Activated naive CD4-positive, alpha-beta T cell treated with anti-CD3 and anti-CD28 coated beads for 36 hours (primary cell): ENCODE results near the gene GPATCH4. TPM values are rescaled to one million over a fixed set of nuclear protein-coding genes. Genes with fewer than 3 reads are reported as not detected.
A peak's percentile ranks its signal among the peaks of the same experiment; 100 is the strongest.
"Not testable (repeated sequence)": the region's sequence is repeated elsewhere in the genome, so short reads cannot be mapped to it uniquely, and the experiment has no call there.

Experiments
- CTCF ChIA-PET: fragments of 350-600 bp; sonication (Branson Sonifier 250); formaldehyde crosslinking; loops from one replicate; lab custom pipeline; 2021; ENCODE audit warnings: antibody characterized with exemption; lab: Charles Lee
- DNase-seq: peaks from one replicate; pipeline ENCODE4 v3.0.0-alpha.2; 2020
- H3K27ac Mint-ChIP-seq: one replicate; pipeline ENCODE4 v1.8.0; 2021; ENCODE audit warnings: mild to moderate bottlenecking, mixed read lengths
- H3K27me3 Mint-ChIP-seq: one replicate; pipeline ENCODE4 v1.8.0; 2021; ENCODE audit warnings: low read depth, mixed read lengths
- H3K36me3 Mint-ChIP-seq: one replicate; pipeline ENCODE4 v1.8.0; 2021; ENCODE audit warnings: low read depth, mixed read lengths
- H3K4me1 Mint-ChIP-seq: one replicate; pipeline ENCODE4 v1.8.0; 2021; ENCODE audit warnings: low read depth, mixed read lengths
- H3K4me3 Mint-ChIP-seq: one replicate; pipeline ENCODE4 v1.8.0; 2021; ENCODE audit warnings: mild to moderate bottlenecking, moderate library complexity, mixed read lengths
- H3K9me3 Mint-ChIP-seq: one replicate; pipeline ENCODE4 v1.8.0; 2021; ENCODE audit warnings: mixed read lengths
- intact Hi-C: fragments of 100-400 bp; cut with micrococcal nuclease; formaldehyde crosslinking; loops from one replicate; pipeline ENCODE4 v1.15.1; 2023
- total RNA-seq, 2 experiments: library from RNA; stranded (reverse); gene quantifications; one replicate each; pipeline ENCODE4 v1.2.3, GENCODE V29; 2021

Gene GPATCH4
- total RNA-seq, 2 experiments from 2014 or later: 37.5 to 38.3 TPM

DNA sequence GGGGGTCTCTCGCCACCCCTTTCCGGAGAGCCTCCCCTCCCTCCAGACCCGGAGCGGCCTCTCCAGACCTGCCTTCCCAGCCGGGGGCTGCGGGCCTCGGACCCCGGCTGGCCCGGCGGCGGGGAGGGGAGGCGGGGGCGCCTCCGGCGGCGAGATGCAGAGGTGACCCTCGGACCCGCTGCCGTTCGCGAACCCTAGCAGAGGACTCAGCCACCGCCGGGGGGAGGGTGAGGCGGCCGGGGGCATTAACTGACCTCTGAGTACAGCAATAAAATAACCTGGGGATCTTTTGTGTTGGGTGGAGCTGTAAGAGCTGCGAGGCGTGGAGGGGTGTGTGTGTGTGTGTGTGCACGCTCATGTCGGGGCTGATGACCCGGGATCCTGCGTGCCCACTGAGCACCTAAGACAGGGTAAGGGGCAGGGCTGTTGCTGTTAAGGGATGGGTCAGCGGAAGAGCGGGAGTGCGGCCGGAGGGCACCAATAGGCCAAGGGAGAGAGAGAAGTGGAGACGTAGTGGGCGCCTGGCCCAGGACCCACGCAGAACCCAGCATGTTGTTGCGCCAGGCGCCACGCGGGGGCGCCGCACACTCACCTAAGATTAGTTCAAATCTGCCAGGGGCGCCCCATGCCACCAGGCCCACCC, 24.3 kb upstream of the GPATCH4 start:
- CTCF ChIA-PET: interaction anchor here (0.6 to 9.0 kb wide), 15 partner anchors 11 to 180 kb away, joined by 3 to 168 read pairs (median 10); partner anchors contain the start of genes BCAN, CRABP2, ISG20L2 and METTL25B
- peak; percentile 65 for DNase-seq
- peaks cover 40% of the 10 kb centered on the region for H3K27me3 Mint-ChIP-seq
- peaks cover 7% of the 10 kb centered on the region for H3K4me1 Mint-ChIP-seq
- H3K27ac Mint-ChIP-seq: no peak overlapping the region
- no peaks in the 10 kb centered on the region for H3K9me3 Mint-ChIP-seq
- H3K36me3 Mint-ChIP-seq: no peaks in the 10 kb centered on the region
- peak overlapping the region; percentile 36 for H3K4me3 Mint-ChIP-seq
- intact Hi-C loops: loop anchor here (1.0 to 2.0 kb wide), 4 partner anchors 15 to 81 kb away; no protein-coding TSS in a partner anchor

DNA sequence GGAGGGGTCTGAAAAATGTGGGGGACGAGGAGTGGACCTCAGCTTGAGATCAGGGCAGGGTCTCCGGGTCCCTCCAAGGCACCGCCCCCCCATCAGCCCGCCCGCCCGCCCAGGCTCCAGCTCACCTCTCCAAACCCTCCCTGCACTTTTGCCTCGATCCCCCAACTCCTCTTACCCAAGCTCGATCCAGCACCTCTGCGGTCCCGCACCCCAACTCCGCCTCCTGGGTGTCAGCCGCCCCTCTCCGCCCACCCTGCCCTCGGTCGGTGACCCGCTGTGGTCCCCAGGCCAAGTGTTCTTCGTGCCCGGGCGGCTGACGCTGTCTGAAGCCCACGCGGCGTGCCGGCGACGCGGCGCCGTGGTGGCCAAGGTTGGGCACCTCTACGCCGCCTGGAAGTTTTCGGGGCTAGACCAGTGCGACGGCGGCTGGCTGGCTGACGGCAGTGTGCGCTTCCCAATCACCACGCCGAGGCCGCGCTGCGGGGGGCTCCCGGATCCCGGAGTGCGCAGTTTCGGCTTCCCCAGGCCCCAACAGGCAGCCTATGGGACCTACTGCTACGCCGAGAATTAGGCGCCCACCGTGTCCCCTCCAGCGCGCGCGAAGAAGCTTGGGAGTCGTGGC, 23.6 kb upstream of the GPATCH4 start:
- CTCF ChIA-PET: interaction anchor here (0.6 to 9.0 kb wide), 20 partner anchors 10 to 239 kb away, joined by 3 to 168 read pairs (median 8); partner anchors contain the start of genes BCAN, CRABP2, ISG20L2 and METTL25B
- Mint-ChIP-seq H3K36me3 (no peaks in the 10 kb centered on the region), H3K9me3 (no peaks in the 10 kb centered on the region), H3K4me1 (peaks cover 7% of the 10 kb centered on the region), H3K27me3 (peaks cover 44% of the 10 kb centered on the region), H3K4me3 (peak overlapping the region; percentile 50), H3K27ac (no peak overlapping the region)
- no peak for DNase-seq
- intact Hi-C loops: no loop called here

DNA sequence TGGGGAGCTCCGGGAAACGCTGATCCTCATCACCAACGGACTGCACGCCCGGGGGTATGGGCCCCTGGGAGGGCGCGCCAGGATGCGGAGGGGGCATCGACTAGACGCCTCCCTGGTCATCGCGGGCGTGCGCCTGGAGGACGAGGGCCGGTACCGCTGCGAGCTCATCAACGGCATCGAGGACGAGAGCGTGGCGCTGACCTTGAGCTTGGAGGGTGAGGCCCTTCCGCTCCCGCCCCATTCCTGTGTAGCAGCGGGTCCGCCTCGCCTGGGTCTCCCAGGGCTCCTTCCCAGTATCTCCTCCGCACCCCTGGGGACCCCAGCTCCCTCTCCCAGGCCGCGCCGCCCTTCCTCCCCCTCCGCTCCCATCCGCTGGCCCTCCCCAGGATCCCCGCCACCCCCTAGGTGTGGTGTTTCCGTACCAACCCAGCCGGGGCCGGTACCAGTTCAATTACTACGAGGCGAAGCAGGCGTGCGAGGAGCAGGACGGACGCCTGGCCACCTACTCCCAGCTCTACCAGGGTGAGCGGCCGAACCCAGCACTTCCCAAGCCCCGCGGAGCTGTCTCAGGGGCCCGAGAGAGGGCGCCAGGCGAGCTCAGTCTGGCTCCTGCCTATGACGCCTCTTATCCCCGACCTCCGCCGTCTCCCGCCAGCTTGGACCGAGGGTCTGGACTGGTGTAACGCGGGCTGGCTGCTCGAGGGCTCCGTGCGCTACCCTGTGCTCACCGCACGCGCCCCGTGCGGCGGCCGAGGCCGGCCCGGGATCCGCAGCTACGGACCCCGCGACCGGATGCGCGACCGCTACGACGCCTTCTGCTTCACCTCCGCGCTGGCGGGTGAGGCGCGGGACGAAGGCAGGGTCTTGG, 22.9 kb upstream of the GPATCH4 start:
- Mint-ChIP-seq H3K4me1 (peaks cover 7% of the 10 kb centered on the region), H3K27ac (no peak overlapping the region), H3K36me3 (no peaks in the 10 kb centered on the region), H3K4me3 (peak overlapping the region; percentile 50), H3K9me3 (no peaks in the 10 kb centered on the region), H3K27me3 (peaks cover 51% of the 10 kb centered on the region)
- CTCF ChIA-PET: interaction anchor here (0.9 to 9.0 kb wide), 21 partner anchors 10 to 278 kb away, joined by 3 to 168 read pairs (median 8); partner anchors contain the start of genes BCAN, CRABP2, ISG20L2 and METTL25B
- peak; percentile 59 for DNase-seq
- intact Hi-C loops: no loop called here

DNA sequence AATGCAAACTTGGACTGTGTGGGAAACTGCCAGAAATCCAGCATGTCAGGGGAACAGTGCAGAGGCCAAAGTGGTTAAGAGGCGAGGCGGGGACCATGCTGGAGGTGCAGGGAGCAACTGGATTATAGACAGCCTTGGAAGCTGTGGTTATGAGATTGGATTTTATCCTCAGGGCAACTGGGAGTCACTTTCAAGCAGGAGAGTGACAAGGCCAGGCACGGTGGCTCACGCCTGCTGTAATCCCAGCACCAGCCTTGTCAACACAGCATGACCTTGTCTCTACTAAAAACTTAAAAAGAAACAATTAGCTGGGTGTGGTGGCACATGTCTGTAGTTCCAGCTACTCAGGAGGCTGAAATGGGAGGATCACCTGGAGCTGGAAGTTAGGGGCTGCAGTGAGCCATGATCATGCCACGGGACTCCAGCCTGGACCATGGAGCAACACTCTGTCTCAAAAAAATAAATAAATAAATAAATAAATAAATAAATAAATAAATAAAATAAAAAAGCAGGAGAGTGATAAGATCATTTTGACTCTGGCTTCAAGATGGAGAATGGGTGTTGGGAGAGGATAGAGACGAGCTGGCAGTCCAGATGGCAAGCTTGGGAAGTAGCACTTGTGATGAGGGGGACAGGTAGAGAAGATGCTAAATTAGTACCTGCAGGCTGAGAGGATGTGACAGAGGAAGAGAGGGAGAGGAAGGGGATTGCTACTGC, 21.5 kb upstream of the GPATCH4 start:
- intact Hi-C loops: no loop called here
- no peaks in the 10 kb centered on the region for H3K9me3 Mint-ChIP-seq
- CTCF ChIA-PET: interaction anchor here (0.6 to 9.0 kb wide), 9 partner anchors 11 to 104 kb away, joined by 3 to 168 read pairs (median 12); partner anchors contain the start of genes BCAN, CRABP2, ISG20L2 and METTL25B

DNA sequence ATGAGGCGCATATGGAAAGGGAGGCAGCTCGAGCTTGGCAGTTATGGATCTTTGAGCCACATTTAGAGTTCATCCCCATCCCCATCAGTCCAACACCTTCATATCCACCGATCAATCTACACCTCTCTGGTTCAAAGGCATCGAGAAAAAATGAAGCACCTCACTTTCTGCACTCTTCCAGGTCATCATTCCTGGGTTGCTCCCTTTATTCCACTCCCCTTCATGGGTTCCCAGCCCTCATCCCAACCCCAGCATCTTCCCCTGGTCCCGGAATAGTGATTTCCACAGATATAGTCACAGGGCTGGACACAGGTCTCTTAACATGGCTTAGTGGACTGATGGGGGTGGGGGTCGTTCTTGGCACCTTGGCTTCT, 18.3 kb upstream of the GPATCH4 start:
- H3K9me3 Mint-ChIP-seq: no peaks in the 10 kb centered on the region
- DNase-seq: no peak
- H3K27ac Mint-ChIP-seq: no peak overlapping the region
- H3K27me3 Mint-ChIP-seq: peaks cover 43% of the 10 kb centered on the region
- no peak overlapping the region for H3K4me3 Mint-ChIP-seq
- intact Hi-C loops: no loop called here
- H3K36me3 Mint-ChIP-seq: no peaks in the 10 kb centered on the region
- CTCF ChIA-PET: interaction anchor here (0.6 to 4.7 kb wide), 6 partner anchors 34 to 1260 kb away, joined by 3 to 21 read pairs (median 6); partner anchors contain the start of gene CRABP2
- peaks cover 2% of the 10 kb centered on the region for H3K4me1 Mint-ChIP-seq

More for the DNA sequence above, 21.5 kb upstream of the GPATCH4 start:
- Mint-ChIP-seq H3K36me3 (no peaks in the 10 kb centered on the region), H3K4me3 (no peak overlapping the region), H3K4me1 (peaks cover 7% of the 10 kb centered on the region), H3K27ac (no peak overlapping the region), H3K27me3 (peaks cover 53% of the 10 kb centered on the region)
- DNase-seq: no peak

DNA sequence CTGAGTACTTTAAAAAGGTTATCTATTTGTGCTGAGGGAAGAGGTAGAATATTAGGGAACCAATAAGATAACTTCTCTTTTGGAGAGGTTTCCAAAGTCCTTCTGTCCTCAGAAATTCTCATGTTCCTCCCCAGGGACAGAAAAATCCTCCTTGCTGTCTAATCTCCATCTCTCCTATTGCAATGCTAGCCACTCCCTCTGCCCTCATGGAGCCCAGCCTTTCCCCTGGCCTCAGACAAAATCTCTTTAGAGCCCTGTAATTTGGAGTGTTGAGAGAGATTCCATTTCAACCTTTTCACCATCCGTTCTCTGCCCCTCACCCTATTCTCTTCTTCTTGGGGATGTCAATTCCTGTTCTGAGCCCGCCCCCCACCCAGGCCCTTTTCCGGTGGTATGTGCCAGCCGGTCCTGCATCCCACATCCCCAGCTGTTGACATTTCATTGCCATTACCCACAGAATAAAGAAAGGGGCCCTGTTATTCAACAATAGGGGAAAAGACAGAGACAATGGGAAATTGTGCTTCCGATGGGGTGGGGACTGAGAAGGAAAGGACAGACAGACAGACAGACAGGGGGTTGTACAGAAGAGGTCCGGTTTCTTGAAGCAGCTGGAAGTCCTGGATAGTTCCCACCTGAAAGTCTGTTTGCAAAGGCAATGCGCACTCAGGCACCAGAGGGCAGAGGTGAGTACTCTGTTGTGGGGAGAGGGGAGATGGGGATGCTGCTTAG, 17.7 kb upstream of the GPATCH4 start, which contains the start of gene HAPLN2:
Gene HAPLN2, plus strand, starts transcription at position 563 of the 729 bp plus-strand sequence. CDS start 4,076 bp downstream, outside the sequence.
- Mint-ChIP-seq H3K36me3 (no peaks in the 10 kb centered on the region), H3K4me1 (no peaks in the 10 kb centered on the region), H3K4me3 (no peak within 1 kb of the TSS), H3K9me3 (no peaks in the 10 kb centered on the region), H3K27me3 (peaks cover 40% of the 10 kb centered on the region), H3K27ac (no peak within 1 kb of the TSS)
- CTCF ChIA-PET: interaction anchor here (0.6 to 4.7 kb wide), 6 partner anchors 40 to 1259 kb away, joined by 3 to 21 read pairs (median 7); partner anchors contain the start of gene CRABP2
- peak; percentile 45 for DNase-seq
- intact Hi-C loops: no loop called here

DNA sequence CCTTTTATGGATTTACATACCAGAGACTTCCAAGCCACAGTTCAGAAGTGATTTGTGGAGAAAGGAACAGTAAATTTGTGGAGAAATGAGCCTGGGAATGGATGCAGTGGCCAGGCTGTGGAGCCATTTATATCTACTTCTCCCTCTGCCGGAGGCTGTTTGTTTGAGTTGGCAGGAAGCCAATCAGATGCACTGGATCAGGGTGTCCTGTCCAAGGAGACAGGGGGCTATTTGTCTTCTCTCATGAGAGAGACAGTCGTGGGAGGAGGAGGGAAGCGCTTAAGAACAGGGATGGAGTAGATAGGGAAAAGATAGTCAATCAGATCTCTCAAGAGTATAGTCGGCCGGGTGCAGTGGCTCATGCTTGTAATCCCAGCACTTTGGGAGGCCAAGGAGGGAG, 15.2 kb upstream of the GPATCH4 start:
- intact Hi-C loops: no loop called here
- no peaks in the 10 kb centered on the region for H3K36me3 Mint-ChIP-seq
- no peak for DNase-seq
- H3K4me1 Mint-ChIP-seq: no peaks in the 10 kb centered on the region
- no peak overlapping the region for H3K4me3 Mint-ChIP-seq
- no peak overlapping the region for H3K27ac Mint-ChIP-seq
- no peaks in the 10 kb centered on the region for H3K9me3 Mint-ChIP-seq
- H3K27me3 Mint-ChIP-seq: peaks cover 30% of the 10 kb centered on the region
- CTCF ChIA-PET: interaction anchor here (4.7 kb wide), 1 partner anchor 42 kb away, joined by 21 read pairs; no protein-coding TSS in a partner anchor

DNA sequence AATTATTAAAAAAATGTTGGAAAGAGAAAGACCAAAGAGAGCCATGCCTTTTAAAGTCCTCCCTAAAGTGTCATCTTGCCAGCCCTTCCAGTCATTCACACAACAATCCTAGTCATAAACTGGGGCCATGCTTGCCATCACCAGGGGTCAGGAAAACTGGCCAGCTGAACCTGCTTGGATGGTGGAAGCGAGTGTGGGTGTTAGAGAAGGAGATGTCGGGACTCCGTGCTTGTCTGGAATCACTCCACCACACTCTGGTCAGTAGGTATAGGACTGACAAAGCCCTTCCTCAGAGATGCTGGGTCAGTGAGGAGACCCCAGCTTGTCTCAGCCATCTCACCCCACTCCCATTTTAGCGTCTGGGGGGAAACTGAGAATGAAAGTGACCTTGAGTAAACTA, 14.7 kb upstream of the GPATCH4 start:
- no peaks in the 10 kb centered on the region for H3K36me3 Mint-ChIP-seq
- intact Hi-C loops: no loop called here
- H3K4me1 Mint-ChIP-seq: no peaks in the 10 kb centered on the region
- no peak for DNase-seq
- H3K9me3 Mint-ChIP-seq: no peaks in the 10 kb centered on the region
- no peak overlapping the region for H3K27ac Mint-ChIP-seq
- H3K27me3 Mint-ChIP-seq: peaks cover 30% of the 10 kb centered on the region
- CTCF ChIA-PET: interaction anchor here (0.6 to 2.4 kb wide), 2 partner anchors 11 to 1032 kb away, joined by 3 to 5 read pairs; no protein-coding TSS in a partner anchor
- no peak overlapping the region for H3K4me3 Mint-ChIP-seq

DNA sequence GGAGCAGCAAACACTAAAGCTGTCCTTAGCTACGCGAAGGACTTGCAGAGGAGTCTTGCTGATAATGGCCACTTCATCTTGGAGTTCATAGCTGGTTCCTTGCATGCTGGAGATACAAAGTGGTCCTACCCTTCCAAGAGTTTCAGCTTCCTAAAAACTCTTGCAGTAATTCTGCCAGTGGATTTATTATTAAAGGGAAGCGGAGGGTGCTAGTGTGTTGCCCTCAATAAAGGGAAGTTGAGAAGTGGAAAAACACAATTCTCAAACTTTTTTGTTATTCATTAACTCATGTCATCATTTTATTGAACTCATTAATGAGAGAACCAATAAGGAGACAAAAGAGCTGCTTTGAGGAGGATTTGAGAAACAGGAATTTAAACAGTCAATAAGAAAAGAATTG, 11.4 kb upstream of the GPATCH4 start:
- Mint-ChIP-seq H3K36me3 (no peaks in the 10 kb centered on the region), H3K4me1 (peaks cover 9% of the 10 kb centered on the region), H3K9me3 (no peaks in the 10 kb centered on the region), H3K4me3 (no peak overlapping the region), H3K27me3 (peaks cover 11% of the 10 kb centered on the region), H3K27ac (no peak overlapping the region)
- CTCF ChIA-PET: interaction anchor here (0.5 to 2.3 kb wide), 13 partner anchors 10 to 443 kb away, joined by 3 to 12 read pairs (median 4); no protein-coding TSS in a partner anchor
- intact Hi-C loops: no loop called here
- no peak for DNase-seq

DNA sequence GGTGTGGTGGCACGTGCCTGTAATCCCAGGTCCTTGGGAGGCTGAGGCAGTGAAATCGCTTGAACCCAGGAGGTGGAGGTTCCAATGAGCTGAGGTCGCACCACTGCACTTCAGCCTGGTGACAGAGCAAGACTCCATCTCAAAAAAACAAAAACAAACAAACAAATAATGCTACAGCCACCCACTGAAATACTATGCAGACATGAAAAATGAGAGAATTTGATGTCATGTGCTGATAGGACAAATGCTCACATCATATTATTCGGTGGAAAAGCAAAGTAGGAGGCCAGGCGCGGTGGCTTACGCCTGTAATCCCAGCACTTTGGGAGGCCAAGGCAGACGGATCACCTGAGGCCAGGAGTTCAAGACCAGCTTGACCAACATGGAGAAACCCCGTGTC, 8.8 kb upstream of the GPATCH4 start:
- CTCF ChIA-PET: interaction anchor here (0.7 to 2.3 kb wide), 5 partner anchors 11 to 164 kb away, joined by 3 to 10 read pairs (median 4); partner anchors contain the start of gene MEF2D
- H3K27ac Mint-ChIP-seq, H3K4me1 Mint-ChIP-seq, H3K9me3 Mint-ChIP-seq, intact Hi-C loops, H3K36me3 Mint-ChIP-seq, H3K27me3 Mint-ChIP-seq, H3K4me3 Mint-ChIP-seq, DNase-seq: not testable (repeated sequence)
